GM18951 (cell line): Measurements from ENCODE around the gene CSRNP3.

Experiments
- POLR2A ChIP-seq: IDR thresholded peaks from 4 replicates; pipeline ENCODE4 v1.6.1; 2011; ENCODE audit warnings: mild to moderate bottlenecking; ENCODE audit not compliant: insufficient read length, insufficient read depth; ENCODE audit errors: extremely low read depth
- in situ Hi-C: fragments of 300-500 bp; cut with MboI; formaldehyde crosslinking; loops from one replicate; pipeline ENCODE4 v1.12.0; 2022; ENCODE audit warnings: low sequenced_read_pairs, mixed read lengths, inconsistent platforms; ENCODE audit not compliant: unreplicated experiment

CSRNP3 gene

GRCh38 chr2:165499131-165499530, 29.6 kb downstream of the CSRNP3 start:
- in situ Hi-C loops = no loop called here
- no peak for TF ChIP-seq POLR2A

- in situ Hi-C loops = no loop called here
Observed at GRCh38 chr2:165500001-165500400, 30.5 kb downstream of the CSRNP3 start.

GRCh38 chr2:165500816-165501215, 31.3 kb downstream of the CSRNP3 start:
- in situ Hi-C loops = no loop called here
- TF ChIP-seq POLR2A = no peak

More at GRCh38 chr2:165500001-165500400, 30.5 kb downstream of the CSRNP3 start:
- no peak for TF ChIP-seq POLR2A

- in situ Hi-C loops = no loop called here
- TF ChIP-seq POLR2A = no peak
Observed at GRCh38 chr2:165505514-165505913, 36.0 kb downstream of the CSRNP3 start.

GRCh38 chr2:165508927-165509326, 39.4 kb downstream of the CSRNP3 start:
- in situ Hi-C loops = no loop called here
- no peak for TF ChIP-seq POLR2A

GRCh38 chr2:165513479-165513878, 44.0 kb downstream of the CSRNP3 start:
- in situ Hi-C loops = no loop called here
- no peak for TF ChIP-seq POLR2A

GRCh38 chr2:165518611-165519010, 49.1 kb downstream of the CSRNP3 start:
- in situ Hi-C loops = no loop called here
- no peak for TF ChIP-seq POLR2A

GRCh38 chr2:165522719-165523118, 53.2 kb downstream of the CSRNP3 start:
- TF ChIP-seq POLR2A = no peak
- in situ Hi-C loops = no loop called here

- in situ Hi-C loops = no loop called here
- no peak for TF ChIP-seq POLR2A
Observed at GRCh38 chr2:165524720-165525119, 55.2 kb downstream of the CSRNP3 start.

GRCh38 chr2:165528691-165529090, 59.2 kb downstream of the CSRNP3 start:
- in situ Hi-C loops = no loop called here
- TF ChIP-seq POLR2A = no peak

- in situ Hi-C loops = no loop called here
- TF ChIP-seq POLR2A = no peak
Observed at GRCh38 chr2:165529130-165529529, 59.6 kb downstream of the CSRNP3 start.

- no peak for TF ChIP-seq POLR2A
- in situ Hi-C loops = no loop called here
Observed at GRCh38 chr2:165533331-165533730, 63.8 kb downstream of the CSRNP3 start.

- in situ Hi-C loops = no loop called here
- TF ChIP-seq POLR2A = no peak
Observed at GRCh38 chr2:165535471-165535870, 66.0 kb downstream of the CSRNP3 start.

- in situ Hi-C loops = no loop called here
Observed at GRCh38 chr2:165536851-165537499, 67.5 kb downstream of the CSRNP3 start.

GRCh38 chr2:165539985-165540384, 70.5 kb downstream of the CSRNP3 start:
- in situ Hi-C loops = no loop called here
- no peak for TF ChIP-seq POLR2A

More at GRCh38 chr2:165536851-165537499, 67.5 kb downstream of the CSRNP3 start:
- no peak for TF ChIP-seq POLR2A
